Upper lobe of left lung (tissue), 6 donors: ENCODE results near the gene SLC9A5. TPM values are rescaled to one million over a fixed set of nuclear protein-coding genes. Genes with fewer than 3 reads are reported as not detected.

Experiments
- ATAC-seq, 2 donors: fragments of 200-7000 bp; cut with Tn5 transposase; one replicate each; pipeline ENCODE4 v1.9.1; 2022; ENCODE audit warnings: mild to moderate bottlenecking in 2 of 2, moderate library complexity in 2 of 2; ENCODE audit not compliant: low FRiP score in 2 of 2
- DNase-seq, 2 donors: peaks; one replicate each; pipeline ENCODE4 v3.0.0-alpha.2; 2019 to 2020
- H3K27ac ChIP-seq, 4 donors: fragments of 200-600 bp; sonication (generic); one replicate each; pipeline ENCODE4 v1.5.1; 2016 to 2019
- H3K27me3 ChIP-seq, 4 donors: fragments of 200-600 bp; sonication (generic); one replicate each; pipeline ENCODE4 v1.5.1; 2017 to 2019
- H3K36me3 ChIP-seq, 4 donors: fragments of 200-600 bp; sonication (generic); one replicate each; pipeline ENCODE4 v1.5.1; 2016 to 2019
- H3K4me1 ChIP-seq, 4 donors: fragments of 200-600 bp; sonication (generic); one replicate each; pipeline ENCODE4 v1.5.1; 2018 to 2019
- H3K4me3 ChIP-seq, 4 donors: fragments of 200-600 bp; sonication (generic); one replicate each; pipeline ENCODE4 v1.5.1; 2017 to 2019; ENCODE audit warnings: mild to moderate bottlenecking in 2 of 4, moderate library complexity in 1 of 4
- H3K9me3 ChIP-seq, 4 donors: fragments of 200-600 bp; sonication (generic); one replicate each; pipeline ENCODE4 v1.5.1; 2018 to 2019
- EP300 ChIP-seq, 4 donors: sonication (generic); formaldehyde crosslinking; IDR thresholded peaks; one replicate each; pipeline ENCODE4 v1.5.1; 2017; ENCODE audit warnings: antibody characterized with exemption in 4 of 4, control low read depth in 2 of 4
- POLR2A ChIP-seq, 4 donors: fragments of 450-650 bp; IDR thresholded peaks; one replicate each; pipeline ENCODE4 v1.5.1; 2016 to 2017; ENCODE audit warnings: antibody characterized with exemption in 4 of 4, mild to moderate bottlenecking in 2 of 4
- POLR2AphosphoS5 ChIP-seq, 2 donors: sonication (generic); formaldehyde crosslinking; IDR thresholded peaks; one replicate each; pipeline ENCODE4 v1.5.1; 2017; ENCODE audit warnings: antibody characterized with exemption in 2 of 2
- WGBS, 2 donors: methylation state at CpG; one replicate each; pipeline ENCODE4 v1.1.5; 2017 to 2018; 5-methylcytosine and 5-hydroxymethylcytosine counted together
- total RNA-seq, 6 donors: library from RNA; depleted of rRNA in 4 of 6; stranded (reverse); fragments of >200 nt in 4 of 6; gene quantifications; one replicate each; pipeline versions ENCODE4 v1.1.0 to v1.2.1, GENCODE V29; 2016 to 2021
- TF ChIP-seq, protein P1 (sequence below), 6 experiments: fragments of 450-650 bp in 4 of 6; fragments of 200-600 bp in 2 of 6; sonication (generic) in 2 of 6; IDR thresholded peaks; one replicate each; pipeline ENCODE4 v1.5.1; 2016 to 2019; ENCODE audit warnings: antibody characterized with exemption in 6 of 6
- donor health status: DM: no; HTN: no; CAD: no; lungs with moderate emphysema.
- donor health status: DM: no; HTN: yes; CAD: no; lungs with severe emphysema.

Gene SLC9A5
- total RNA-seq, 6 donors from 2014 or later: 0.76 to 28.3 (median 4.1) TPM

GRCh38 chr16:67230809-67231660 is 17.7 kb upstream of the SLC9A5 start:
- Histone ChIP-seq H3K36me3 (peaks cover 63 to 81% (median 77%) of the 10 kb centered on the region in 4 donors), H3K4me3 (no peak overlapping the region), H3K27me3 (no peaks in the 10 kb centered on the region), H3K9me3 (no peaks in the 10 kb centered on the region), H3K4me1 (peaks cover 14 to 25% (median 15%) of the 10 kb centered on the region in 4 donors), H3K27ac (no peak overlapping the region)
- 90 to 91% methylated on average over 6 to 12 of the region's 12 CpGs for WGBS, 2 donors
- no peak for DNase-seq
- ATAC-seq: no peak
- TF ChIP-seq, protein P1, sequence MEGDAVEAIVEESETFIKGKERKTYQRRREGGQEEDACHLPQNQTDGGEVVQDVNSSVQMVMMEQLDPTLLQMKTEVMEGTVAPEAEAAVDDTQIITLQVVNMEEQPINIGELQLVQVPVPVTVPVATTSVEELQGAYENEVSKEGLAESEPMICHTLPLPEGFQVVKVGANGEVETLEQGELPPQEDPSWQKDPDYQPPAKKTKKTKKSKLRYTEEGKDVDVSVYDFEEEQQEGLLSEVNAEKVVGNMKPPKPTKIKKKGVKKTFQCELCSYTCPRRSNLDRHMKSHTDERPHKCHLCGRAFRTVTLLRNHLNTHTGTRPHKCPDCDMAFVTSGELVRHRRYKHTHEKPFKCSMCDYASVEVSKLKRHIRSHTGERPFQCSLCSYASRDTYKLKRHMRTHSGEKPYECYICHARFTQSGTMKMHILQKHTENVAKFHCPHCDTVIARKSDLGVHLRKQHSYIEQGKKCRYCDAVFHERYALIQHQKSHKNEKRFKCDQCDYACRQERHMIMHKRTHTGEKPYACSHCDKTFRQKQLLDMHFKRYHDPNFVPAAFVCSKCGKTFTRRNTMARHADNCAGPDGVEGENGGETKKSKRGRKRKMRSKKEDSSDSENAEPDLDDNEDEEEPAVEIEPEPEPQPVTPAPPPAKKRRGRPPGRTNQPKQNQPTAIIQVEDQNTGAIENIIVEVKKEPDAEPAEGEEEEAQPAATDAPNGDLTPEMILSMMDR (IDR thresholded peaks at IDR 0.05): no peak
- TF ChIP-seq POLR2AphosphoS5 (IDR thresholded peaks at IDR 0.05) (no peak), EP300 (IDR thresholded peaks at IDR 0.05) (no peak), POLR2A (IDR thresholded peaks at IDR 0.05) (no peak)

DNA sequence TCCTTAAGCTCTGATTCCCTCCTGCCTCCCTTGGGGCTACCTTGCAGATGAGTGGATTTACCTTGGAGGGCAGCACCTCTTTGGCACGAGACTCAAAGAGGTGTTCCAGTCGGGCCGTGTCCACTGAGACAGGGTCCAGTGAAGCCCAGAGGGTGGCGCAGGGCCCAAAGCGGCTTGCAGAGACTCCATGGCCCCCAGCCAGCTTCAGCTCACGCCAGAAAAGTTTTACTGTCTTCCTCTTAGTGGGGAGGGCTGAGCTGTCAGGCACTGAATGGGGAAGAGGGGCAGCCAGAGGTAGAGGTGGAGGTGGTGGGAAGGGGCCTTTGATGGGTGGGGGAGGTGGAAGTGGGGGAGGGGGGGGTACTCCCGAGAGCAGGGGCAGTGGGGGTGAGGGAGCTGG is 15.2 kb upstream of the SLC9A5 start:
- ATAC-seq (no peak), DNase-seq (no peak)
- Histone ChIP-seq H3K9me3 (no peaks in the 10 kb centered on the region), H3K27me3 (no peaks in the 10 kb centered on the region), H3K27ac (no peak overlapping the region), H3K4me1 (peaks cover 0 to 12% (median 2%) of the 10 kb centered on the region in 4 donors), H3K4me3 (no peak overlapping the region), H3K36me3 (peaks cover 80 to 100% (median 97%) of the 10 kb centered on the region in 4 donors)
- TF ChIP-seq, protein P1 (IDR thresholded peaks at IDR 0.05): no peak
- TF ChIP-seq EP300 (IDR thresholded peaks at IDR 0.05): no peak
- no peak for TF ChIP-seq POLR2A (IDR thresholded peaks at IDR 0.05)
- no peak for TF ChIP-seq POLR2AphosphoS5 (IDR thresholded peaks at IDR 0.05)
- WGBS, 2 donors: 79 to 80% methylated on average over 7 of the region's 7 CpGs

- H3K27ac ChIP-seq: peak overlapping the region in 1 of 4 donors; percentile 30
- H3K36me3 ChIP-seq: peaks cover 80 to 100% (median 97%) of the 10 kb centered on the region in 4 donors
- no peaks in the 10 kb centered on the region for H3K27me3 ChIP-seq
- H3K4me1 ChIP-seq: peaks cover 0 to 18% (median 5%) of the 10 kb centered on the region in 4 donors
- WGBS, 2 donors: 90 to 95% methylated on average over 2 to 10 of the region's 10 CpGs
- H3K4me3 ChIP-seq: no peak overlapping the region
- no peaks in the 10 kb centered on the region for H3K9me3 ChIP-seq
- TF ChIP-seq POLR2AphosphoS5 (IDR thresholded peaks at IDR 0.05) (no peak), POLR2A (IDR thresholded peaks at IDR 0.05) (no peak), EP300 (IDR thresholded peaks at IDR 0.05) (no peak)
- TF ChIP-seq, protein P1 (IDR thresholded peaks at IDR 0.05): no peak
- DNase-seq (peak in 1 of 2 donors; percentile 50), ATAC-seq (no peak)
Measured at GRCh38 chr16:67234180-67234597, 14.6 kb upstream of the SLC9A5 start.

GRCh38 chr16:67235816-67236562 is 12.8 kb upstream of the SLC9A5 start:
- H3K27ac ChIP-seq: peak overlapping the region; percentile 14 to 56 (median 35)
- peaks cover 63 to 90% (median 81%) of the 10 kb centered on the region in 4 donors for H3K36me3 ChIP-seq
- ATAC-seq (no peak), DNase-seq (no peak)
- no peak overlapping the region for H3K4me3 ChIP-seq
- no peaks in the 10 kb centered on the region for H3K27me3 ChIP-seq
- WGBS, 2 donors: 82 to 89% methylated on average over 14 to 17 of the region's 17 CpGs
- no peaks in the 10 kb centered on the region for H3K9me3 ChIP-seq
- peaks cover 16 to 36% (median 22%) of the 10 kb centered on the region in 4 donors for H3K4me1 ChIP-seq
- TF ChIP-seq, protein P1 (IDR thresholded peaks at IDR 0.05): no peak
- TF ChIP-seq POLR2A (IDR thresholded peaks at IDR 0.05) (no peak), POLR2AphosphoS5 (IDR thresholded peaks at IDR 0.05) (no peak), EP300 (IDR thresholded peaks at IDR 0.05) (no peak)
